Right lobe of liver (tissue), 4 donors: ENCODE results near the gene ALPK3.

Source experiments
- CTCF ChIP-seq, 4 donors: fragments of 200-600 bp in 3 of 4; fragments of 450-650 bp in 1 of 4; IDR thresholded peaks; one replicate each; pipeline versions ENCODE4 v1.5.1 to v1.8.0; 2016 to 2022; ENCODE audit warnings: antibody characterized with exemption in 4 of 4, mild to moderate bottlenecking in 2 of 4
- POLR2A ChIP-seq: fragments of 450-650 bp; IDR thresholded peaks from one replicate; pipeline ENCODE4 v1.6.1; 2017; ENCODE audit warnings: antibody characterized with exemption, mild to moderate bottlenecking
- donor health status: DM: no; HTN: no; CAD: no.
- donor health status: DM: no; HTN: no; CAD: no.
- donor health status: DM: no; HTN: yes; CAD: no.

- TF ChIP-seq CTCF (IDR thresholded peaks at IDR 0.05) (no peak), POLR2A (no peak)
These were observed 62.9 kb downstream of the ALPK3 start for GRCh38 chr15:84880007-84880406.
